HCT116 (cell line): Measurements from ENCODE around the gene TVP23A. TPM values are rescaled to one million over a fixed set of nuclear protein-coding genes. Genes with fewer than 3 reads are reported as not detected.

Experiments
- ATAC-seq: fragments of 200-7000 bp; cut with Tn5 transposase; 2 replicates; pipeline ENCODE4 v1.9.1; 2020; ENCODE audit warnings: mild to moderate bottlenecking, moderate library complexity
- BruUV-seq: library from RNA; stranded (reverse); fragments of 400-500 nt; replicated peaks from 2 replicates; lab custom pipeline; 2021; lab: Mats Ljungman, UMichigan
- CTCF ChIA-PET: fragments of 300-600 bp; sonication (Branson Sonifier 250); formaldehyde crosslinking; loops from one replicate; lab custom pipeline; 2021; ENCODE audit warnings: antibody characterized with exemption; lab: Charles Lee
- POLR2A ChIA-PET: fragments of 300-600, 350-600 bp; sonication (Branson Sonifier 250); formaldehyde crosslinking; loops from one replicate; lab custom pipeline; 2021; ENCODE audit warnings: antibody characterized with exemption; lab: Charles Lee
- RAD21 ChIA-PET, 2 experiments: fragments of 300-600 bp; sonication (Branson Sonifier 250); formaldehyde crosslinking; loops; one replicate each; lab custom pipeline; 2023; ENCODE audit warnings: low total read pairs in 2 of 2; ENCODE audit not compliant: uncharacterized antibody in 2 of 2, unreplicated experiment in 2 of 2, low non-redundant PET in 1 of 2; lab: Charles Lee
- DNase-seq: peaks from one replicate; pipeline ENCODE4 v3.0.0-alpha.2; 2010; ENCODE audit warnings: low read depth, low spot score
- H2AFZ ChIP-seq: fragments of 200-600 bp; shearing (Covaris generic), sonication (generic); 2 replicates; pipeline ENCODE4 v1.6.1; 2017; ENCODE audit warnings: low read depth, mixed run types, mixed read lengths, antibody characterized with exemption, low read length; ENCODE audit not compliant: poor library complexity, severe bottlenecking
- H3K27ac ChIP-seq: 2 replicates; pipeline ENCODE4 v1.5.1; 2012; ENCODE audit warnings: low read depth, low read length
- H3K27me3 ChIP-seq: fragments of 200-600 bp; sonication (generic); 2 replicates; pipeline ENCODE4 v1.6.1; 2016; ENCODE audit warnings: mixed run types, low read length, mixed read lengths; ENCODE audit not compliant: insufficient read depth
- H3K36me3 ChIP-seq, 2 experiments: fragments of 200-500 bp in 1 of 2; fragments of 200-600 bp in 1 of 2; sonication (Bioruptor generic) in 1 of 2; sonication (generic) in 1 of 2; 2 replicates each; pipeline versions ENCODE4 v1.5.1 to v1.6.1; 2014 to 2016; ENCODE audit warnings: low read length in 2 of 2, inconsistent platforms in 1 of 2, mixed read lengths in 1 of 2, mixed run types in 1 of 2; ENCODE audit not compliant: insufficient read depth in 2 of 2, control insufficient read depth in 1 of 2
- H3K4me1 ChIP-seq, 2 experiments: fragments of 200-600 bp in 1 of 2; sonication (generic) in 1 of 2; 2 replicates each; pipeline versions ENCODE4 v1.5.1 to v1.6.1; 2012 to 2017; ENCODE audit warnings: low read length in 2 of 2, inconsistent platforms in 1 of 2, mild to moderate bottlenecking in 1 of 2, mixed read lengths in 1 of 2, mixed run types in 1 of 2, moderate library complexity in 1 of 2; ENCODE audit not compliant: insufficient read depth in 2 of 2, control insufficient read depth in 1 of 2
- H3K4me2 ChIP-seq: fragments of 200-600 bp; sonication (generic); 2 replicates; pipeline ENCODE4 v1.6.1; 2017; ENCODE audit warnings: mixed run types, low read length, mixed read lengths
- H3K4me3 ChIP-seq, 2 experiments: fragments of 200-600 bp in 1 of 2; sonication (generic) in 1 of 2; replicated peaks in 1 of 2; 2 replicates each; pipeline ENCODE4 v1.5.1; 2011 to 2016; ENCODE audit warnings: low read length in 2 of 2, control low read depth in 1 of 2, low read depth in 1 of 2, mild to moderate bottlenecking in 1 of 2, mixed read lengths in 1 of 2, mixed run types in 1 of 2
- H3K79me2 ChIP-seq: fragments of 200-600 bp; sonication (generic); 2 replicates; pipeline ENCODE4 v1.6.1; 2017; ENCODE audit warnings: mild to moderate bottlenecking, mixed run types, low read length, moderate library complexity, mixed read lengths; ENCODE audit not compliant: insufficient read depth
- H3K9ac ChIP-seq: fragments of 200-600 bp; sonication (generic); 2 replicates; pipeline ENCODE4 v1.6.1; 2016; ENCODE audit warnings: low read length, mixed read lengths
- H3K9me2 ChIP-seq: fragments of 200-600 bp; sonication (generic), shearing (Covaris generic); 2 replicates; pipeline ENCODE4 v1.6.1; 2017; ENCODE audit warnings: mixed run types, mild to moderate bottlenecking, moderate library complexity; ENCODE audit not compliant: insufficient read depth
- H3K9me3 ChIP-seq, 2 experiments: fragments of 200-500 bp in 1 of 2; fragments of 200-600 bp in 1 of 2; sonication (Bioruptor generic) in 1 of 2; sonication (generic) in 1 of 2; 2 replicates each; pipeline ENCODE4 v1.6.1; 2014 to 2017; ENCODE audit warnings: low read length in 2 of 2, mixed read lengths in 2 of 2, inconsistent platforms in 1 of 2, low read depth in 1 of 2, mild to moderate bottlenecking in 1 of 2, mixed run types in 1 of 2, moderate library complexity in 1 of 2; ENCODE audit not compliant: control insufficient read depth in 1 of 2, insufficient read depth in 1 of 2
- H4K20me1 ChIP-seq: fragments of 200-600 bp; sonication (generic), shearing (Covaris generic); 2 replicates; pipeline ENCODE4 v1.6.1; 2017; ENCODE audit warnings: mixed run types, mild to moderate bottlenecking, moderate library complexity; ENCODE audit not compliant: insufficient read depth
- ATF3 ChIP-seq: IDR thresholded peaks from 2 replicates; pipeline ENCODE4 v1.6.1; 2012
- CBX3 ChIP-seq: IDR thresholded peaks from 2 replicates; pipeline ENCODE4 v1.6.1; 2012; ENCODE audit warnings: low read depth
- CEBPB ChIP-seq: IDR thresholded peaks from 2 replicates; pipeline ENCODE4 v1.6.1; 2012; ENCODE audit warnings: low read depth
- CTCF ChIP-seq, 3 experiments: fragments of 200-600 bp in 1 of 3; sonication (generic) in 1 of 3; IDR thresholded peaks in 2 of 3; conservative IDR thresholded peaks in 1 of 3; 2 replicates each; pipeline ENCODE4 v1.5.1; 2012 to 2017; ENCODE audit warnings: low read depth in 2 of 3, low read length in 2 of 3, antibody characterized with exemption in 1 of 3, borderline replicate concordance in 1 of 3, control low read depth in 1 of 3, mild to moderate bottlenecking in 1 of 3, mixed read lengths in 1 of 3, mixed run types in 1 of 3, moderate library complexity in 1 of 3; ENCODE audit not compliant: insufficient read depth in 1 of 3
- EGR1 ChIP-seq: IDR thresholded peaks from 2 replicates; pipeline ENCODE4 v1.6.1; 2012; ENCODE audit warnings: low read depth
- EZH2 ChIP-seq: fragments of 200-600 bp; sonication (generic); IDR thresholded peaks from 2 replicates; pipeline ENCODE4 v1.6.1; 2017; ENCODE audit warnings: antibody characterized with exemption, mixed run types
- FOSL1 ChIP-seq: IDR thresholded peaks from 2 replicates; pipeline ENCODE4 v1.6.1; 2012; ENCODE audit warnings: low read depth
- JUND ChIP-seq: IDR thresholded peaks from 2 replicates; pipeline ENCODE4 v1.6.1; 2012
- POLR2A ChIP-seq: IDR thresholded peaks from 2 replicates; pipeline ENCODE4 v1.7.0; 2011; ENCODE audit warnings: borderline replicate concordance; ENCODE audit not compliant: insufficient read depth, insufficient read length; ENCODE audit errors: extremely low read depth
- POLR2AphosphoS5 ChIP-seq: IDR thresholded peaks from 2 replicates; pipeline ENCODE4 v1.6.1; 2011; ENCODE audit warnings: mild to moderate bottlenecking, low read depth, low read length, moderate library complexity
- REST ChIP-seq: IDR thresholded peaks from 2 replicates; pipeline ENCODE4 v1.6.1; 2012; ENCODE audit warnings: low read depth
- SRF ChIP-seq: IDR thresholded peaks from 2 replicates; pipeline ENCODE4 v1.6.1; 2012; ENCODE audit warnings: low read depth
- TCF7L2 ChIP-seq: IDR thresholded peaks from 2 replicates; pipeline ENCODE4 v1.7.0; 2011; ENCODE audit warnings: borderline replicate concordance, inconsistent platforms; ENCODE audit not compliant: insufficient read depth, insufficient read length; ENCODE audit errors: extremely low read depth
- YY1 ChIP-seq: IDR thresholded peaks from 2 replicates; pipeline ENCODE4 v1.6.1; 2011; ENCODE audit warnings: low read length, low read depth, moderate library complexity, mild to moderate bottlenecking; ENCODE audit not compliant: insufficient replicate concordance; ENCODE audit errors: extremely low read depth
- ZFX ChIP-seq: fragments of 450-650 bp; IDR thresholded peaks from 2 replicates; pipeline ENCODE4 v1.6.1; 2017
- ZNF274 ChIP-seq: fragments of 200-500 bp; sonication (Bioruptor generic); IDR thresholded peaks from 2 replicates; pipeline ENCODE4 v1.6.1; 2014; ENCODE audit warnings: mild to moderate bottlenecking, low read depth, low read length, inconsistent platforms
- intact Hi-C: fragments of 100-400 bp; cut with micrococcal nuclease; formaldehyde crosslinking; loops from 2 replicates; pipeline ENCODE4 v1.10.0; 2022
- total RNA-seq: library from RNA; stranded (reverse); gene quantifications from one replicate; pipeline ENCODE4 v1.2.1, GENCODE V29; 2021; ENCODE audit not compliant: unreplicated experiment

The TVP23A gene
- total RNA-seq, 1 experiment from 2014 or later: not detected

- no peak overlapping the region for H3K9ac ChIP-seq
- intact Hi-C loops: no loop called here
- H3K4me3 ChIP-seq: no peak overlapping the region
- H3K36me3 ChIP-seq: no peaks in the 10 kb centered on the region
- no peaks in the 10 kb centered on the region for H3K79me2 ChIP-seq
- TF ChIP-seq ZFX: no peak
- no peak for TF ChIP-seq CBX3
- no peak for TF ChIP-seq REST
- TF ChIP-seq SRF: no peak
- no peak for TF ChIP-seq JUND
- no peak for TF ChIP-seq TCF7L2
- no peak for TF ChIP-seq YY1
- no peak for TF ChIP-seq ZNF274
- TF ChIP-seq EZH2: no peak
- TF ChIP-seq CTCF (IDR thresholded peaks at IDR 0.05 in 2 of 3, conservative IDR thresholded peaks at IDR 0.05 in 1 of 3; ENCODE audit: borderline replicate concordance in 1 of 3, insufficient read depth in 1 of 3, low read depth in 2 of 3, low read length in 2 of 3): no peak
- TF ChIP-seq POLR2AphosphoS5: no peak
- no peak for TF ChIP-seq ATF3
- TF ChIP-seq CEBPB: no peak
- no peak for TF ChIP-seq POLR2A
- no peak for TF ChIP-seq FOSL1
- no peak for TF ChIP-seq EGR1
- TF ChIP-seq, all 23 proteins: peak for 0
- Histone ChIP-seq H3K4me2 (no peak overlapping the region), H3K4me1 (no peaks in the 10 kb centered on the region), H4K20me1 (no peaks in the 10 kb centered on the region), H3K9me2 (no peaks in the 10 kb centered on the region), H3K27ac (no peak overlapping the region), H3K27me3 (peaks cover 11% of the 10 kb centered on the region; the same call in 1 of the 2 replicates), H3K9me3 (no peaks in the 10 kb centered on the region), H2AFZ (no peak overlapping the region)
- RAD21 ChIA-PET: no interaction called here
- POLR2A ChIA-PET: no interaction called here
- BruUV-seq: no TSS peak
- DNase-seq (no peak), ATAC-seq (no peak)
- CTCF ChIA-PET: no interaction called here
Observed at GRCh38 chr16:10836174-10836853, 17.7 kb upstream of the TVP23A start.
